Right renal cortex interstitium (tissue), 3 donors: ENCODE measurements around the gene TSC2. TPM values are rescaled to one million over a fixed set of nuclear protein-coding genes. Genes with fewer than 3 reads are reported as not detected.
"Not testable (repeated sequence)": the region's sequence is repeated elsewhere in the genome, so short reads cannot be mapped to it uniquely, and the experiment has no call there.

Source experiments
- DNase-seq, 3 donors: peaks; one replicate each; pipeline ENCODE4 v3.0.0-alpha.2; 2013; ENCODE audit warnings: low read depth in 3 of 3, low spot score in 2 of 3
- polyA plus RNA-seq, 3 donors: library from polyadenylated mRNA; unstranded; fragments of 120-200 nt; gene quantifications; one replicate each; pipeline ENCODE4 v1.2.1, GENCODE V29; 2013; ENCODE audit not compliant: insufficient read length in 3 of 3

Gene TSC2
- polyA plus RNA-seq, 3 donors, result 98.9 to 117 (median 108) TPM

- no peak for DNase-seq
These were observed 19.1 kb upstream of the TSC2 start for GRCh38 chr16:2028620-2029220.

- no peak for DNase-seq
These were observed 18.4 kb upstream of the TSC2 start for GRCh38 chr16:2029350-2029749.

DNA sequence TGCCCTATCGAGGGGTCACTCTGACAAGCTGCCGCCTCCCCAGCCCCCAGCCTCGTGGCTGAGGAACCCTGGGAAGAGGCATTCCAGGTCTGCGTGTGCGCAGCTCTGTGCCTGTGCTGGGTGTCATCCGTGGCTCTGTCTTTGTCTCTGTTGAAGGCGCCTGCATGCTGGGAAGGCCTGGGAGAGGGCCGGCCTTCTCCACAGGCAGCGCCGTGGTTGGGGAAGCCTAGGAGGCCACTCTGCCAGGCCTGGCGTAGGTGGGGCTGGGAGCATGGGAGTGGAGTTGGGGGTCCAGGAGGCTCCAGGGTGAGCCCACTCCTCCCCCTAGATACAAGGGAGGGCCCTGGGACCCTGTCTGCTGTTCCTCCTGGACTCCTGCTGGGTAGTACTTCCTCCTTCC, 17.7 kb upstream of the TSC2 start:
- DNase-seq, result no peak

DNA sequence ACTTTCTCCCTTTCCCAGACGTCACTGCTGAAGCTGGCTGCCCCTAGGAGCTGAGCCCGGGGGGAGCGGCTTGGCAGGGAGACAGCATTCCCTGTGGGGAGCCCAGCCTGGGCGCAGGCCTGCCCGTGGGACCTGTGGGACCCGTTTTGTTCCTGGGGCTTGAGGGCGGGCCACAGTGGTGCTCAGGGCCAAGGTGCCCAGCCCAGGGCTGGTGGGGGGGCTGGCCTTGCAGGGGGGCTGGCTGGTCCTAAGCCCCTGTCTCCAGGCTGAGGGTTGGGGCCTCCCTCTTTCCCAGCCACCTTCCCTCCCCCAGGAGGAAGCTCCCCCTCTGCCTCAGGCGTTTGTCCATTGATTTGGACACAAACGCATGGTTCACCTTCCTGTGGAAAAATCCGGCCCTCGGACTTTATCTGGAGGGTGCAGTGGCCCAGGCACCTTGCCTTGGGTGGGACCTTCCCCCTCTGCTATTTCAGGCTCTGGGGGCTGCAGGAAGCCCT, 16.7 kb upstream of the TSC2 start:
- DNase-seq, result no peak

DNA sequence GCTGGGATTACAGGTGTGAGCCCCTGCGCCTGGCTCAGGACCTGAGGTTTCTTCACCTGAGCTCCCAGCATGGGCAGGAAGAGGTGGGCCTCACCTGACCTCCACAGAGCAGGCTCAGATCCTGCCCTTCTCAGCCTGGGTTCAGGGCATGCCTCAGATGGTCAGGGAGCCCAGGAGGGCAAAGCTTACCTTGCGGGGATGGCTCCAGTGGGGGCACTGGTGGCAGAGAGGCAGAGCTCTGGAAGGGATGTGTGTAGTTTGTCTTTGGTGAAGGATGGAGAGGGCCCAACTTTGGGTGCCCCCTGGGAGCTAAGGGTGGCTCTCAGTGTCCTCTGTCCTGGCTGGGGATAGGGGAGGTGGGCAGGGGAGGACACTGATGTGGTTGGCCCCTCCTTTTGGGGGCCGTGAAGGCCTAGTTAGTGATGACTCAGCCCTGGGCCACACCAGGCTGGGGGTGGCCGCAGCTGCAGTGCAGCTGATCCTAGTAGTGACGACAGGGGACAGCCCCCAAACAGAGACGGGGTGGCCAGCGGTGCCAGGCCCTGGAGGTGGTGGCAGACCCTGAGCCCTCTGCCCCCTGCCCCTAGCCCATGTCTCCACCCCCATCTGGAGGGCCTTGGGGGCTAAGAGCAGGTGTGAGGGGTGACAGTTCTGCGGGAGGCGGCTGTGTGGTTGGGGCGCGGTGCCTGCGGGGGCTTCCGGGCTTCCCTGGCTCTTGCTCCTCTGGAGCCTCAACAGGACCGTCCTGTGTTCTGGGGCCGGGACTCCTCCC, 15.3 kb upstream of the TSC2 start:
- DNase-seq, result no peak

- no peak for DNase-seq
These were observed 14.5 kb upstream of the TSC2 start for GRCh38 chr16:2033057-2033908.

GRCh38 chr16:2033909-2034695, 13.7 kb upstream of the TSC2 start:
- not testable (repeated sequence) for DNase-seq

DNA sequence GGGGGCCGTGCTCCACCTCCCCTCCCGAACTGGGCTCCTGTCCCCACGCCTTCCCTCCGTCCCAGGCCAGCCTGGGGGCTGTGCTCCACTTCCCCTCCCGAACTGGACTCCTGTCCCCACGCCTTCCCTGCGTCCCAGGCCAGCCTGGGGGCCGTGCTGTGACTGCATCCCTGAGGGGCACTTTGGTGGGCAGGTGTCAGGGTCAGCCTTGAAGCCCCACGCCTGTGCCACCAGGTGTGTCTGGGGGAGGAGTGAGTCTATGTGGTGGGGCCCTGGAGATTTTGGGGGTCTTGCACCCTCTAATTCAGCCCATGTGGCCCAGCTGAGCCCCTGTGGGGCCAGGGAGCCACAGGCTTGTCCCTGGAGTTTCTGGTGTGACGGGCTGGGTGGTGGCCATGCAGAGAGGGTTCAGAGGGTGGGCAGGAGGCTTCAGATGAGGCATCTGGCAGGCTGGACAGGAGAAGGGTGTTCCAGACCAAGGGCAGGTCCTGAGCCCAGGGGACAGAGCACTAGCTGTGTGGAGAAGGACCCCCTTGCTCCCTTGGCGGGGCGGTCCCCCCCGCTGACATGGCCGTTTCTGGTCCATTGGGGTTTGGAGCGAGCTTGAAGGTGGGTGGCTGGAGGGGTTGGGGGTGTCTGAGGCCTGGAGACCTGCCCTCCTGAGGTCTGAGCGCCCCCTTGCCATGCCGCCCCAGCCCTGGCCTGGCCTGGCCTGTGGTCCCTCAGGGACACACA, 12.9 kb upstream of the TSC2 start:
- no peak for DNase-seq

GRCh38 chr16:2035431-2036199, 12.2 kb upstream of the TSC2 start:
- no peak for DNase-seq

GRCh38 chr16:2036200-2036966, 11.4 kb upstream of the TSC2 start:
- no peak for DNase-seq

DNA sequence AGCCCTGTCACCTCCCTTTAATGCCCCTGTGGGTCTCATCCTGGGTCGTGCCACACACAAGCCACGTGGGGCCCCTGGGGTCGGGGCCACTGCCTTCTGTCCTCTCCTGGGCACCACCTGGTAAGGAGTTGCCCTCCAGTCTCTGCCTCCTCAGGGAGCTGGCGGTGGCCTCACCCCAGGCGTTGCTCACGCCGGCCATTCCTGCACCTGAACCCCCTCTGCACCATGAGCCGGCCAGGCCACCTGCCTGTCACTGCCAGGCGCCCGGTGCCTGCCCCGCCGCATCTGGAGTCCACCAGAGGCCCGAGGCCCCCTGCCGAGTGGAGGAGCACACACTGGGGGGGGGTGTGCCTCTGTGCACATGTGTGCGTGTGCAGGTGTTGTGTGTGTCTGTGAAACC, 10.7 kb upstream of the TSC2 start:
- no peak for DNase-seq

DNA sequence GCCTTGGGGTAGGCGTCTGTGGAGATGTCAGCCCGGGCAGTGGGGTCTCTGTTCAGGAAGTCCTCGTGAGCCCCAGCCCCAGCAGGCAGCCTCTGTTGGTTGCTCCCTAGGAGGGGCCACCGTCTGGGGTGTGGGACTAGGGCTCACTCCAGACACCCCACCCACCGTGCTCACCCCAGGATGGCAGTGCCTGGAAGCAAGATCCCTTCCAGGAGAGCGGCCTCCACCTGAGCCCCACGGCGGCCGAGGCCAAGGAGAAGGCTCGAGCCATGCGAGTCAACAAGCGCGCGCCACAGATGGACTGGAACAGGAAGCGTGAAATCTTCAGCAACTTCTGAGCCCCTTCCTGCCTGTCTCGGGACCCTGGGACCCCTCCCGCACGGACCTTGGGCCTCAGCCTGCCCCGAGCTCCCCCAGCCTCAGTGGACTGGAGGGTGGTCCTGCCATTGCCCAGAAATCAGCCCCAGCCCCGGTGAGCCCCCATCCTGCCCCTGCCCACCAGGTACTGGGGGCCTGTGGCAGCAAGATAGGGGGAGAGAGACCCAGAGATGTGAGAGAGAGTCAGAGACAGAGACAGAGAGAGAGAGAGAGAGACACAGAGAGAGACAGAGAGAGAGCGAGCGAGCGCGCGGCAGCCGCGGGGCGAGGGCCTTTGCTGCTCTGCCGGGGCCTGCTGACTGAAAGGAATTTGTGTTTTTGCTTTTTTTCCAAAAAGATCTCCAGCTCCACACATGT, 10.0 kb upstream of the TSC2 start:
- no peak for DNase-seq

- DNase-seq, result peak in 1 of 3 donors; percentile 64
These were observed 9.2 kb upstream of the TSC2 start for GRCh38 chr16:2038382-2039231.

- peak in 1 of 3 donors; percentile 84 for DNase-seq
These were observed 8.3 kb upstream of the TSC2 start for GRCh38 chr16:2039274-2040031.

GRCh38 chr16:2040041-2040786, 7.6 kb upstream of the TSC2 start:
- DNase-seq, result no peak
